MM.1S (cell line): ENCODE data around the gene CCL19.

Source experiments
- EZH2 ChIP-seq: fragments of 300-600 bp; sonication (generic); optimal IDR thresholded peaks from 2 replicates; pipeline ENCODE3; 2017; ENCODE audit warnings: low read depth, mild to moderate bottlenecking, antibody characterized with exemption, low read length, mixed read lengths
- TF ChIP-seq, protein P1 (sequence below): fragments of 300-600 bp; sonication (generic); IDR thresholded peaks from 2 replicates; pipeline ENCODE4 v1.5.1; 2016; ENCODE audit warnings: antibody characterized with exemption, low read length, mixed read lengths

- TF ChIP-seq, protein P1, sequence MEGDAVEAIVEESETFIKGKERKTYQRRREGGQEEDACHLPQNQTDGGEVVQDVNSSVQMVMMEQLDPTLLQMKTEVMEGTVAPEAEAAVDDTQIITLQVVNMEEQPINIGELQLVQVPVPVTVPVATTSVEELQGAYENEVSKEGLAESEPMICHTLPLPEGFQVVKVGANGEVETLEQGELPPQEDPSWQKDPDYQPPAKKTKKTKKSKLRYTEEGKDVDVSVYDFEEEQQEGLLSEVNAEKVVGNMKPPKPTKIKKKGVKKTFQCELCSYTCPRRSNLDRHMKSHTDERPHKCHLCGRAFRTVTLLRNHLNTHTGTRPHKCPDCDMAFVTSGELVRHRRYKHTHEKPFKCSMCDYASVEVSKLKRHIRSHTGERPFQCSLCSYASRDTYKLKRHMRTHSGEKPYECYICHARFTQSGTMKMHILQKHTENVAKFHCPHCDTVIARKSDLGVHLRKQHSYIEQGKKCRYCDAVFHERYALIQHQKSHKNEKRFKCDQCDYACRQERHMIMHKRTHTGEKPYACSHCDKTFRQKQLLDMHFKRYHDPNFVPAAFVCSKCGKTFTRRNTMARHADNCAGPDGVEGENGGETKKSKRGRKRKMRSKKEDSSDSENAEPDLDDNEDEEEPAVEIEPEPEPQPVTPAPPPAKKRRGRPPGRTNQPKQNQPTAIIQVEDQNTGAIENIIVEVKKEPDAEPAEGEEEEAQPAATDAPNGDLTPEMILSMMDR = no peak
- TF ChIP-seq EZH2 = no peak
Observed at GRCh38 chr9:34647651-34648050, 43.4 kb downstream of the CCL19 start.
